Mucosa of descending colon (tissue), 3 donors: Measurements from ENCODE around the gene SAMD1. TPM values are rescaled to one million over a fixed set of nuclear protein-coding genes. Genes with fewer than 3 reads are reported as not detected.

ENCODE experiments used
- ATAC-seq: fragments of 200-7000 bp; cut with Tn5 transposase; one replicate; pipeline ENCODE4 v1.9.1; 2020; ENCODE audit warnings: mild to moderate bottlenecking, moderate library complexity
- DNase-seq, 3 donors: peaks; one replicate each; pipeline ENCODE4 v3.0.0-alpha.2; 2020
- H3K36me3 ChIP-seq: fragments of 200-600 bp; one replicate; pipeline ENCODE4 v1.8.0; 2021; ENCODE audit warnings: low read depth, mild to moderate bottlenecking
- H3K4me1 ChIP-seq: fragments of 200-600 bp; one replicate; pipeline ENCODE4 v1.8.0; 2021; ENCODE audit warnings: low read depth, mild to moderate bottlenecking
- H3K4me3 ChIP-seq: fragments of 200-600 bp; one replicate; pipeline ENCODE4 v1.8.0; 2021; ENCODE audit warnings: mild to moderate bottlenecking
- H3K9me3 ChIP-seq: fragments of 200-600 bp; one replicate; pipeline ENCODE4 v1.8.0; 2021; ENCODE audit warnings: mild to moderate bottlenecking
- CTCF ChIP-seq: fragments of 200-600 bp; IDR thresholded peaks from one replicate; pipeline ENCODE4 v1.8.0; 2022; ENCODE audit warnings: antibody characterized with exemption, mild to moderate bottlenecking
- intact Hi-C, 2 donors: fragments of 100-400 bp; cut with DNase I in 1 of 2; cut with micrococcal nuclease in 1 of 2; formaldehyde crosslinking; loops; one replicate each; pipeline versions ENCODE4 v1.11.0 to v1.11.1; 2022; cut with DNase I, micrococcal nuclease
- total RNA-seq, 3 donors: library from RNA; stranded (reverse); fragmentation: NEBNext Ultra II Directional in 2 of 3; extraction: Animal tissue kit (Norgen Biotek cat#: 25700) in 2 of 3; gene quantifications; one replicate each; pipeline versions ENCODE4 v1.2.1 to v1.2.4, GENCODE V29; 2021 to 2023
- donor health status: DM: no; HTN: no; CAD: no; lungs with moderate emphysema.
- donor health status: DM: no; HTN: no; CAD: no.
- donor health status: DM: no; HTN: yes; CAD: no.

Gene SAMD1
- total RNA-seq, 3 donors from 2014 or later = 39.8 to 61.8 (median 49.6) TPM

- Histone ChIP-seq H3K4me1 (peaks cover 16% of the 10 kb centered on the region), H3K36me3 (no peaks in the 10 kb centered on the region), H3K9me3 (peaks cover 7% of the 10 kb centered on the region), H3K4me3 (no peak overlapping the region)
- no peak for TF ChIP-seq CTCF
- no peak for ATAC-seq
- no peak for DNase-seq
- intact Hi-C loops = no loop called here
Measured at GRCh38 chr19:14088634-14089411, 1.7 kb downstream of the SAMD1 start.

- H3K9me3 ChIP-seq = no peaks in the 10 kb centered on the region
- no peak for ATAC-seq
- H3K4me3 ChIP-seq = no peak overlapping the region
- no peak for DNase-seq
- peaks cover 14% of the 10 kb centered on the region for H3K4me1 ChIP-seq
- H3K36me3 ChIP-seq = peaks cover 4% of the 10 kb centered on the region
- TF ChIP-seq CTCF = no peak
- intact Hi-C loops = no loop called here
Measured at GRCh38 chr19:14086098-14086497, 4.5 kb downstream of the SAMD1 start.

GRCh38 chr19:14085309-14085995 is 5.1 kb downstream of the SAMD1 start, which contains the start of gene C19orf67:
Gene C19orf67, minus strand, starts transcription at chr19:14085783. Its CDS starts 156 bp downstream, at chr19:14085627.
- H3K36me3 ChIP-seq = peaks cover 4% of the 10 kb centered on the region
- H3K9me3 ChIP-seq = no peaks in the 10 kb centered on the region
- peak in 1 of 3 donors; percentile 49 for DNase-seq
- no peak for TF ChIP-seq CTCF
- no peak within 1 kb of the TSS for H3K4me3 ChIP-seq
- ATAC-seq = no peak
- intact Hi-C loops = no loop called here
- peaks cover 17% of the 10 kb centered on the region for H3K4me1 ChIP-seq

- H3K4me3 ChIP-seq = no peak overlapping the region
- peaks cover 20% of the 10 kb centered on the region for H3K4me1 ChIP-seq
- intact Hi-C loops = no loop called here
- DNase-seq = peak in 1 of 3 donors; percentile 35
- TF ChIP-seq CTCF = no peak
- peaks cover 4% of the 10 kb centered on the region for H3K36me3 ChIP-seq
- no peak for ATAC-seq
- H3K9me3 ChIP-seq = no peaks in the 10 kb centered on the region
Measured at GRCh38 chr19:14082675-14082960, 7.9 kb downstream of the SAMD1 start.

- Histone ChIP-seq H3K36me3 (peaks cover 4% of the 10 kb centered on the region), H3K4me1 (peaks cover 20% of the 10 kb centered on the region), H3K9me3 (no peaks in the 10 kb centered on the region), H3K4me3 (peak overlapping the region; percentile 63)
- TF ChIP-seq CTCF = no peak
- ATAC-seq (peak; percentile 34), DNase-seq (peak; percentile 31 to 84 (median 63))
- intact Hi-C loops = no loop called here
Measured at GRCh38 chr19:14081797-14082674, 8.5 kb downstream of the SAMD1 start.
